Caco-2 (cell line): ENCODE data around the gene OR2AP1. TPM values are rescaled to one million over a fixed set of nuclear protein-coding genes. Genes with fewer than 3 reads are reported as not detected.
"Not testable (repeated sequence)": the region's sequence is repeated elsewhere in the genome, so short reads cannot be mapped to it uniquely, and the experiment has no call there.

Experiments used
- BruUV-seq: library from RNA; stranded (reverse); fragments of 400-500 nt; replicated peaks from 2 replicates; lab custom pipeline; 2021; lab: Mats Ljungman, UMichigan
- CTCF ChIA-PET: fragments of 300-600 bp; sonication (Branson Sonifier 250); formaldehyde crosslinking; loops from one replicate; lab custom pipeline; 2022; ENCODE audit warnings: antibody characterized with exemption; lab: Charles Lee
- POLR2A ChIA-PET: fragments of 300-600 bp; sonication (Branson Sonifier 250); formaldehyde crosslinking; loops from one replicate; lab custom pipeline; 2022; ENCODE audit warnings: antibody characterized with exemption; lab: Charles Lee
- DNase-seq, 2 experiments: peaks; one replicate each; pipeline versions ENCODE4 v3.0.0 to v3.0.0-alpha.2; 2020 to 2022
- H3K27me3 ChIP-seq: replicated peaks from 2 replicates; pipeline ENCODE4 v1.6.0; 2011; ENCODE audit warnings: low read length; ENCODE audit not compliant: control insufficient read depth, insufficient read depth
- H3K36me3 ChIP-seq: 2 replicates; pipeline ENCODE4 v1.5.1; 2011; ENCODE audit warnings: low read length; ENCODE audit not compliant: control insufficient read depth, insufficient read depth
- H3K4me1 ChIP-seq: fragments of 250-450 bp; sonication (Bioruptor Pico); 2 replicates; pipeline ENCODE4 v1.5.1; 2020; ENCODE audit warnings: mild to moderate bottlenecking
- H3K4me3 ChIP-seq: 2 replicates; pipeline ENCODE4 v1.5.1; 2011; ENCODE audit warnings: low read depth, mild to moderate bottlenecking, control low read depth, low read length
- H3K9me3 ChIP-seq: fragments of 250-450 bp; sonication (Bioruptor Pico); 2 replicates; pipeline ENCODE4 v1.5.1; 2020; ENCODE audit warnings: mild to moderate bottlenecking, moderate library complexity
- H3K27ac Mint-ChIP-seq: one replicate; pipeline ENCODE4 v1.8.0; 2022; ENCODE audit warnings: mixed read lengths; ENCODE audit not compliant: unreplicated experiment
- H3K27me3 Mint-ChIP-seq: one replicate; pipeline ENCODE4 v1.8.0; 2022; ENCODE audit warnings: mixed read lengths; ENCODE audit not compliant: insufficient read depth, unreplicated experiment
- H3K36me3 Mint-ChIP-seq: one replicate; pipeline ENCODE4 v1.8.0; 2022; ENCODE audit warnings: mild to moderate bottlenecking, mixed read lengths; ENCODE audit not compliant: insufficient read depth, unreplicated experiment
- H3K4me1 Mint-ChIP-seq: one replicate; pipeline ENCODE4 v1.8.0; 2022; ENCODE audit warnings: low read depth, mixed read lengths; ENCODE audit not compliant: unreplicated experiment
- H3K4me3 Mint-ChIP-seq: one replicate; pipeline ENCODE4 v1.8.0; 2022; ENCODE audit warnings: mild to moderate bottlenecking, moderate library complexity, mixed read lengths; ENCODE audit not compliant: unreplicated experiment
- H3K9me3 Mint-ChIP-seq: one replicate; pipeline ENCODE4 v1.8.0; 2022; ENCODE audit warnings: mixed read lengths; ENCODE audit not compliant: unreplicated experiment
- intact Hi-C: fragments of 100-400 bp; cut with micrococcal nuclease; formaldehyde crosslinking; loops from one replicate; pipeline ENCODE4 v1.10.0; 2022; ENCODE audit not compliant: unreplicated experiment
- total RNA-seq: library from RNA; stranded (reverse); gene quantifications from 2 replicates; pipeline ENCODE4 v1.2.3, GENCODE V29; 2022
- TF ChIP-seq, protein P1 (sequence below), 2 experiments: fragments of 200-600 bp in 1 of 2; IDR thresholded peaks; 1 replicate in 1 of 2; 2 replicates in 1 of 2; pipeline versions ENCODE4 v1.5.1 to v1.8.0; 2011 to 2022; ENCODE audit warnings: antibody characterized with exemption in 1 of 2, control low read depth in 1 of 2, inconsistent platforms in 1 of 2, low read depth in 1 of 2, low read length in 1 of 2, mild to moderate bottlenecking in 1 of 2, moderate library complexity in 1 of 2; ENCODE audit not compliant: insufficient read depth in 1 of 2, severe bottlenecking in 1 of 2, unreplicated experiment in 1 of 2

Gene OR2AP1
- total RNA-seq, 1 experiment from 2014 or later, result not detected

DNA sequence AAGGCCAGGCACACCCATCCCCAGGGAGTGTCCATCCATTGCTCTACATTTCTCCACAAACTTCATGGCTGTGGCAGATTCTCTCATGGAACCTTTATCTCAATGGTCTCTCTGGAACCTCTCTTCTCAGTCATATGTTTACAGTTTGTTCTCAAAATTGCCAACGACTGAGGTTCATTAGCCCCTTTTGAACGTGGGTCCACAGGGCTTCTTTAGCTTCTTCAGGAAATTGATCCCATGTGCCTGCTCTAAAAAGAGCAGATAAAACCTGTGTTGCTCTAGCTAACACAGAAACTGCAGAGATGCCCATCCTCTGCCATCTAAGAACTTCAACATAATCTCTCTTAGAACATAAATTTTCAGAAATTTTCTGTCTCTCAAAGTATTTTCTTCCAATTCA is 23.0 kb upstream of the OR2AP1 start, which contains the start of gene OR6C4:
Gene OR6C4, plus strand, starts transcription at position 301 of the 400 bp plus-strand sequence. CDS start 1,625 bp downstream, outside the sequence.
- Mint-ChIP-seq H3K27ac (no peak within 1 kb of the TSS), H3K4me3 (no peak within 1 kb of the TSS), H3K9me3 (peaks cover 26% of the 10 kb centered on the region), H3K27me3 (no peaks in the 10 kb centered on the region), H3K36me3 (no peaks in the 10 kb centered on the region), H3K4me1 (no peaks in the 10 kb centered on the region)
- TF ChIP-seq, protein P1, sequence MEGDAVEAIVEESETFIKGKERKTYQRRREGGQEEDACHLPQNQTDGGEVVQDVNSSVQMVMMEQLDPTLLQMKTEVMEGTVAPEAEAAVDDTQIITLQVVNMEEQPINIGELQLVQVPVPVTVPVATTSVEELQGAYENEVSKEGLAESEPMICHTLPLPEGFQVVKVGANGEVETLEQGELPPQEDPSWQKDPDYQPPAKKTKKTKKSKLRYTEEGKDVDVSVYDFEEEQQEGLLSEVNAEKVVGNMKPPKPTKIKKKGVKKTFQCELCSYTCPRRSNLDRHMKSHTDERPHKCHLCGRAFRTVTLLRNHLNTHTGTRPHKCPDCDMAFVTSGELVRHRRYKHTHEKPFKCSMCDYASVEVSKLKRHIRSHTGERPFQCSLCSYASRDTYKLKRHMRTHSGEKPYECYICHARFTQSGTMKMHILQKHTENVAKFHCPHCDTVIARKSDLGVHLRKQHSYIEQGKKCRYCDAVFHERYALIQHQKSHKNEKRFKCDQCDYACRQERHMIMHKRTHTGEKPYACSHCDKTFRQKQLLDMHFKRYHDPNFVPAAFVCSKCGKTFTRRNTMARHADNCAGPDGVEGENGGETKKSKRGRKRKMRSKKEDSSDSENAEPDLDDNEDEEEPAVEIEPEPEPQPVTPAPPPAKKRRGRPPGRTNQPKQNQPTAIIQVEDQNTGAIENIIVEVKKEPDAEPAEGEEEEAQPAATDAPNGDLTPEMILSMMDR (IDR thresholded peaks at IDR 0.05; ENCODE audit: insufficient read depth in 1 of 2, low read depth in 1 of 2, low read length in 1 of 2, severe bottlenecking in 1 of 2, unreplicated experiment in 1 of 2), result no peak
- Histone ChIP-seq H3K4me1 (no peaks in the 10 kb centered on the region), H3K27me3 (no peaks in the 10 kb centered on the region), H3K4me3 (no peak within 1 kb of the TSS), H3K36me3 (no peaks in the 10 kb centered on the region), H3K9me3 (peaks cover 8% of the 10 kb centered on the region)
- no peak for DNase-seq
- intact Hi-C loops, result no loop called here
- ChIA-PET CTCF (no interaction called here), POLR2A (no interaction called here)
- no TSS peak for BruUV-seq

DNA sequence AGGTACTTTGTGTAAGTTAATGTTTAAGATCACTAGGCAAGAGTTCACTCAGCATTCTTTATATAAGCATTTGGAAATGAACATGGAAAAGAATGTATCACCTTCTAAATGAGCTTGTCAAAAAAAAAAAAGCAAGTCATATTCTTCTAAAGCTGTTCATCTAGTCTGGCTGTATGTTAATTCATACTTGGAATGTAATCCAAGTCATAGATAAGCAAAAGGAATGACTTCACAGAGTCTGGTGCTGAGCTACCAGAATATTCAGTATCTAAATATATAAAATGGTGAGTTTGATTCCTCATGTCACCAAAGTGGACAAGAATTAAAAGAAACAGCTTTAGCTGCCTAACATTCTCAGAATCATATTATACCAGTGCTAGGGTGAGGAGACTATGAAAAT is 18.0 kb upstream of the OR2AP1 start:
- Mint-ChIP-seq H3K27me3 (no peaks in the 10 kb centered on the region), H3K4me3 (no peak overlapping the region), H3K9me3 (peaks cover 23% of the 10 kb centered on the region), H3K4me1 (no peaks in the 10 kb centered on the region), H3K27ac (no peak overlapping the region), H3K36me3 (no peaks in the 10 kb centered on the region)
- ChIA-PET CTCF (no interaction called here), POLR2A (no interaction called here)
- Histone ChIP-seq H3K4me3 (no peak overlapping the region), H3K36me3 (no peaks in the 10 kb centered on the region), H3K27me3 (no peaks in the 10 kb centered on the region), H3K4me1 (no peaks in the 10 kb centered on the region), H3K9me3 (peaks cover 6% of the 10 kb centered on the region; the same call in 1 of the 2 replicates)
- TF ChIP-seq, protein P1 (IDR thresholded peaks at IDR 0.05; ENCODE audit: insufficient read depth in 1 of 2, low read depth in 1 of 2, low read length in 1 of 2, severe bottlenecking in 1 of 2, unreplicated experiment in 1 of 2), result no peak
- no TSS peak for BruUV-seq
- no peak for DNase-seq
- intact Hi-C loops, result no loop called here

DNA sequence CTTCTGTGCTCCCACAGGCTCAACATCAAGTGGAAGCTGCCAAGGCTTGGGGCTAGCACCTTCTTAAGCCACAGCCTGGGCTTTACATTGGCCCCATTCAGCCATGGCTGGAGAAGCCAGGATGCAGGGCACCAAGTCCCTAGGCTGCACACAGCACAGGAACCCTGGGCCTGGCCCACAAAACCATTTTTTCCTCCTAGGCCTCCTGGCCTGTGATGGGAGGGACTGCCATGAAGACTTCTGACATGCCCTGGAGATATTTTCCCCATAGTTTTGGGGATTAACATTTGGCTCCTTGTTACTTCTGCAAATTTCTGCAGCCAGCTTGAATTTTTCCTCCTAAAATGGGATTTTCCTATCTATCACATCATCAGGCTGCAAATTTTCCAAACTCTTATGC is 2.2 kb upstream of the OR2AP1 start:
- H3K36me3 ChIP-seq, H3K36me3 Mint-ChIP-seq, POLR2A ChIA-PET, CTCF ChIA-PET, intact Hi-C loops, BruUV-seq, H3K4me3 ChIP-seq, H3K4me3 Mint-ChIP-seq, H3K4me1 Mint-ChIP-seq, H3K27me3 ChIP-seq, H3K4me1 ChIP-seq, DNase-seq, H3K27ac Mint-ChIP-seq, H3K27me3 Mint-ChIP-seq: not testable (repeated sequence)
- H3K9me3 Mint-ChIP-seq, result peaks cover 38% of the 10 kb centered on the region
- peaks cover 17% of the 10 kb centered on the region for H3K9me3 ChIP-seq

DNA sequence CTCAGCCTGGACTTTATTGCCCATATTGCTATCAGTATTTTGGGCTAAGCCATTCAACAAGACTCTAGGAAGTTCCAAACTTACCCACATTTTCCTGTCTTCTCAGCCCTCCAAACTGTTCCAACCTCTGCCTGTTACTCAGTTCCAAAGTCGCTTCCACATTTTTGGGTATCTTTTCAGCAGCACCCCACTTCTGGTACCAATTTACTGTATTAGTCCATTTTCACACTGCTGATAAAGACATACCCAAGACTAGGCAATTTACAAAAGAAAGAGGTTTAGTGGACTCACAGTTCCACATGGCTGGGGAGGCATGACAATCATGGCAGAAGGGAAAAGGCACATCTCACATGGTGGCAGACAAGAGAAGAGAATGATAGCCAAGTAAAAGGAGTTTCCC is 1.6 kb upstream of the OR2AP1 start:
- H3K27me3 ChIP-seq, H3K4me1 ChIP-seq, H3K4me3 ChIP-seq, H3K4me1 Mint-ChIP-seq, H3K27me3 Mint-ChIP-seq, H3K4me3 Mint-ChIP-seq, CTCF ChIA-PET, DNase-seq, H3K36me3 Mint-ChIP-seq, intact Hi-C loops, H3K36me3 ChIP-seq, POLR2A ChIA-PET, H3K27ac Mint-ChIP-seq, BruUV-seq: not testable (repeated sequence)
- H3K9me3 Mint-ChIP-seq, result peaks cover 38% of the 10 kb centered on the region
- H3K9me3 ChIP-seq, result peaks cover 17% of the 10 kb centered on the region
